ENCODE results near the gene CHRM5.

Gene CHRM5

GRCh38 chr15:34085746-34086145 is 117.4 kb downstream of the CHRM5 start:
- Mint-ChIP-seq H3K4me3 (no peak overlapping the region), H3K36me3 (ENCODE audit: low read depth) (peaks cover 50% of the 10 kb centered on the region), H3K27ac (no peak overlapping the region), H3K9me3 (no peaks in the 10 kb centered on the region), H3K4me1 (no peaks in the 10 kb centered on the region), H3K27me3 (ENCODE audit: low read depth, poor library complexity) (peaks cover 2% of the 10 kb centered on the region)
- no peak for DNase-seq
- no peak for TF ChIP-seq CTCF (IDR thresholded peaks at IDR 0.05)

- H3K4me1 Mint-ChIP-seq, result peaks cover 30% of the 10 kb centered on the region
- H3K9me3 Mint-ChIP-seq, result peaks cover 16% of the 10 kb centered on the region
- H3K4me3 Mint-ChIP-seq, result peak overlapping the region; percentile 100
- TF ChIP-seq CTCF (IDR thresholded peaks at IDR 0.05), result no peak
- DNase-seq, result no peak
- no peak overlapping the region for H3K27ac Mint-ChIP-seq
- peaks cover 17% of the 10 kb centered on the region for H3K36me3 Mint-ChIP-seq (ENCODE audit: low read depth)
- H3K27me3 Mint-ChIP-seq (ENCODE audit: low read depth, poor library complexity), result peaks cover 6% of the 10 kb centered on the region
Measured at GRCh38 chr15:34099914-34100313, 131.6 kb downstream of the CHRM5 start.

GRCh38 chr15:34101366-34102174 is 133.3 kb downstream of the CHRM5 start, which contains the start of the genes EMC7 and PGBD4:
Gene EMC7 (minus strand): TSS chr15:34101862. CDS start chr15:34101839, 23 bp downstream.
Gene PGBD4 (plus strand): TSS chr15:34102083. CDS start chr15:34102532, 449 bp downstream.
- Mint-ChIP-seq H3K4me1 (peaks cover 30% of the 10 kb centered on the region), H3K36me3 (ENCODE audit: low read depth) (peaks cover 17% of the 10 kb centered on the region), H3K9me3 (peaks cover 16% of the 10 kb centered on the region), H3K27ac (peak within 1 kb of the TSS; percentile 99), H3K27me3 (ENCODE audit: low read depth, poor library complexity) (peaks cover 10% of the 10 kb centered on the region), H3K4me3 (peak within 1 kb of the TSS; percentile 100)
- TF ChIP-seq CTCF (IDR thresholded peaks at IDR 0.05), result no peak
- peak; percentile 98 for DNase-seq

GRCh38 chr15:34102175-34102925 is 134.1 kb downstream of the CHRM5 start:
- peak overlapping the region; percentile 86 for H3K27ac Mint-ChIP-seq
- H3K4me3 Mint-ChIP-seq, result peak overlapping the region; percentile 100
- peaks cover 16% of the 10 kb centered on the region for H3K9me3 Mint-ChIP-seq
- H3K36me3 Mint-ChIP-seq (ENCODE audit: low read depth), result peaks cover 17% of the 10 kb centered on the region
- TF ChIP-seq CTCF (IDR thresholded peaks at IDR 0.05), result no peak
- peaks cover 10% of the 10 kb centered on the region for H3K27me3 Mint-ChIP-seq (ENCODE audit: low read depth, poor library complexity)
- DNase-seq, result no peak
- peaks cover 30% of the 10 kb centered on the region for H3K4me1 Mint-ChIP-seq

- Mint-ChIP-seq H3K4me1 (peaks cover 9% of the 10 kb centered on the region), H3K9me3 (peaks cover 16% of the 10 kb centered on the region), H3K27ac (no peak overlapping the region), H3K36me3 (ENCODE audit: low read depth) (peaks cover 17% of the 10 kb centered on the region), H3K4me3 (no peak overlapping the region), H3K27me3 (ENCODE audit: low read depth, poor library complexity) (peaks cover 11% of the 10 kb centered on the region)
- DNase-seq, result no peak
- TF ChIP-seq CTCF (IDR thresholded peaks at IDR 0.05), result no peak
Measured at GRCh38 chr15:34106423-34106822, 138.1 kb downstream of the CHRM5 start.
